ENCODE data around the gene MRPL16. TPM values are rescaled to one million over a fixed set of nuclear protein-coding genes. Genes with fewer than 3 reads are reported as not detected.

The MRPL16 gene
- total RNA-seq, 2 experiments from 2014 or later, result 76.4 to 78.7 TPM

- POLR2A ChIA-PET, result interaction anchor here (1.0 to 1.3 kb wide), 2 partner anchors 8 to 24 kb away, joined by 4 to 5 read pairs; partner anchors contain the start of gene MRPL16
- no peak overlapping the region for H3K4me3 Mint-ChIP-seq
- intact Hi-C loops (cut with micrococcal nuclease), result loop anchor here (1.0 to 10.0 kb wide), 3 partner anchors 48 to 257 kb away; no protein-coding TSS in a partner anchor
- CTCF ChIA-PET, result interaction anchor here (0.6 to 5.2 kb wide), 13 partner anchors 8 to 265 kb away, joined by 3 to 92 read pairs (median 5); partner anchors contain the start of genes MRPL16 and STX3
- no peaks in the 10 kb centered on the region for H3K9me3 Mint-ChIP-seq
- TF ChIP-seq, protein P1, sequence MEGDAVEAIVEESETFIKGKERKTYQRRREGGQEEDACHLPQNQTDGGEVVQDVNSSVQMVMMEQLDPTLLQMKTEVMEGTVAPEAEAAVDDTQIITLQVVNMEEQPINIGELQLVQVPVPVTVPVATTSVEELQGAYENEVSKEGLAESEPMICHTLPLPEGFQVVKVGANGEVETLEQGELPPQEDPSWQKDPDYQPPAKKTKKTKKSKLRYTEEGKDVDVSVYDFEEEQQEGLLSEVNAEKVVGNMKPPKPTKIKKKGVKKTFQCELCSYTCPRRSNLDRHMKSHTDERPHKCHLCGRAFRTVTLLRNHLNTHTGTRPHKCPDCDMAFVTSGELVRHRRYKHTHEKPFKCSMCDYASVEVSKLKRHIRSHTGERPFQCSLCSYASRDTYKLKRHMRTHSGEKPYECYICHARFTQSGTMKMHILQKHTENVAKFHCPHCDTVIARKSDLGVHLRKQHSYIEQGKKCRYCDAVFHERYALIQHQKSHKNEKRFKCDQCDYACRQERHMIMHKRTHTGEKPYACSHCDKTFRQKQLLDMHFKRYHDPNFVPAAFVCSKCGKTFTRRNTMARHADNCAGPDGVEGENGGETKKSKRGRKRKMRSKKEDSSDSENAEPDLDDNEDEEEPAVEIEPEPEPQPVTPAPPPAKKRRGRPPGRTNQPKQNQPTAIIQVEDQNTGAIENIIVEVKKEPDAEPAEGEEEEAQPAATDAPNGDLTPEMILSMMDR (IDR thresholded peaks at IDR 0.05), result no peak
- no peaks in the 10 kb centered on the region for H3K27me3 Mint-ChIP-seq
- ATAC-seq, result peak; percentile 34
- H3K36me3 Mint-ChIP-seq (ENCODE audit: low read depth), result peaks cover 14% of the 10 kb centered on the region
- no peak for DNase-seq
- H3K27ac Mint-ChIP-seq, result no peak overlapping the region
- H3K4me1 Mint-ChIP-seq (ENCODE audit: low read depth), result no peaks in the 10 kb centered on the region
Measured at GRCh38 chr11:59801981-59802638, 8.5 kb downstream of the MRPL16 start.

DNA sequence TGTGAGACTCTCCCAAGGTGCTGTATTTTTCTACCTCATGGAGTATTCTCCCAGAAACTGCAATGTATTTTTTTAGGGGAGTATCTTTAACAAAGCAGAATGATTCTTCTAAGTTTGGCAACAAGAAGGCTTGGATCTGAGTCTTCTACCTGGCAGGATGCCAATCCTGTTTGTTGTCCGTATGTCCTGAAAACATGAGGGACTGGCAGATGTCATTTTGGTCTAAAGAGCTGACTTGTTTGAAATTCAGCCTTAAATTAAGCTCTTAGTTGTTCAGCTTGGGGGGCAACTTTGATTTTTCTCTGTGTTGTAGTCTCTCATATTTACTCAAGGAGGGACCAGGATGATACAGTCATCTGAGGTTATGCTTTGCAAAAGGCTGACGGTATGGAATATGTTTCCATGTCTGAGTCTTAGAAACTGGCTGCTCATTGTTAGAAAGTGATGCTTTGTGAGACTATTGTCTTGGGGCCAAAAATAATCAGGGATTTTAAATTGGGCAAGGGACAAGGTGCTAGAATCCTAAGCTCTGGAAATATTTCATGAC lies 9.3 kb downstream of the MRPL16 start:
- ATAC-seq (no peak), DNase-seq (no peak)
- no peak overlapping the region for H3K4me3 Mint-ChIP-seq
- H3K27ac Mint-ChIP-seq, result no peak overlapping the region
- CTCF ChIA-PET, result interaction anchor here (0.6 to 5.2 kb wide), 12 partner anchors 9 to 264 kb away, joined by 3 to 92 read pairs (median 6); partner anchors contain the start of genes MRPL16 and STX3
- no peaks in the 10 kb centered on the region for H3K4me1 Mint-ChIP-seq (ENCODE audit: low read depth)
- intact Hi-C loops (cut with micrococcal nuclease), result loop anchor here (10.0 kb wide), 2 partner anchors 126 to 256 kb away; no protein-coding TSS in a partner anchor
- H3K36me3 Mint-ChIP-seq (ENCODE audit: low read depth), result peaks cover 6% of the 10 kb centered on the region
- H3K27me3 Mint-ChIP-seq, result no peaks in the 10 kb centered on the region
- no peaks in the 10 kb centered on the region for H3K9me3 Mint-ChIP-seq
- POLR2A ChIA-PET, result interaction anchor here (1.0 to 1.3 kb wide), 2 partner anchors 9 to 23 kb away, joined by 4 to 5 read pairs; partner anchors contain the start of gene MRPL16
- TF ChIP-seq, protein P1 (IDR thresholded peaks at IDR 0.05), result no peak

DNA sequence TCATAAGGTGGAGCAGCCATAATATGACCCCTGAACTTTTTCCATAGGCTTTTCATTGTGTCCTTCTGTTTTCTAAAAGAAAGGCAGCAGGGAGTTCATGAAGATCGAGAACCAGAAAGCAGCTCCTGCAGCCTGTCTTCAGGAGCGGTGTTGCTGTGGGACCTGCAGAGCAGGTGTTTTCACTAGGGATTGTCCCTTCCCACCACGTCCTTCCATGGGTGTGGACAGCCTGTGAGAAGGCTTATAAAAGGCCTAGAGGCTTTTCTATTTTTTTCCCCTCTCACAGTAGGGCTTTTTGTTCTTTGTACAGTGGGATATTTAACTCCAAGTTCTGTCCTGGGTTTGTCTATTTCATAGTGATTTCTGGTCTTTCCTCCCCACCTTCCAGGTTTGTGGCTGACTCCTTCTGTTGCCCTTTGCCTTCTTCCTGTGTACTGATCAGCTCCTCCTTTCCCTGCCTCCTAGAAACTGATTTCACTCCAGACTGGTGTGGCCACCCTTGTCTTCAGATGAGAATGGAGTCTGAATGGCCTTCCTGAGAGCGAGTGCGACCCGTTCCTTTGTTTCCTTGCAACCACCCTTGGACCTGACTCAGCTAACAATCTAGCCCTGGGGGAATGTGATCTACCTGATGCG lies 10.1 kb downstream of the MRPL16 start:
- DNase-seq, result no peak
- TF ChIP-seq, protein P1 (IDR thresholded peaks at IDR 0.05), result no peak
- intact Hi-C loops (cut with micrococcal nuclease), result loop anchor here (10.0 kb wide), 2 partner anchors 126 to 256 kb away; no protein-coding TSS in a partner anchor
- no peak overlapping the region for H3K4me3 Mint-ChIP-seq
- no peak for ATAC-seq
- H3K27me3 Mint-ChIP-seq, result no peaks in the 10 kb centered on the region
- ChIA-PET CTCF (interaction anchor here (0.9 to 5.2 kb wide), 5 partner anchors 10 to 263 kb away, joined by 3 to 92 read pairs (median 8); partner anchors contain the start of genes MRPL16 and STX3), POLR2A (interaction anchor here (0.6 kb wide), 1 partner anchor 17 kb away, joined by 3 read pairs; no protein-coding TSS in a partner anchor)
- no peak overlapping the region for H3K27ac Mint-ChIP-seq
- no peaks in the 10 kb centered on the region for H3K4me1 Mint-ChIP-seq (ENCODE audit: low read depth)
- no peaks in the 10 kb centered on the region for H3K9me3 Mint-ChIP-seq
- H3K36me3 Mint-ChIP-seq (ENCODE audit: low read depth), result peaks cover 6% of the 10 kb centered on the region

- H3K4me1 Mint-ChIP-seq (ENCODE audit: low read depth), result no peaks in the 10 kb centered on the region
- H3K9me3 Mint-ChIP-seq, result no peaks in the 10 kb centered on the region
- no peak overlapping the region for H3K4me3 Mint-ChIP-seq
- H3K27me3 Mint-ChIP-seq, result no peaks in the 10 kb centered on the region
- TF ChIP-seq, protein P1 (IDR thresholded peaks at IDR 0.05), result no peak
- H3K27ac Mint-ChIP-seq, result no peak overlapping the region
- ChIA-PET POLR2A (no interaction called here), CTCF (no interaction called here)
- no peak for ATAC-seq
- intact Hi-C loops (cut with micrococcal nuclease), result no loop called here
- DNase-seq, result no peak
- peaks cover 6% of the 10 kb centered on the region for H3K36me3 Mint-ChIP-seq (ENCODE audit: low read depth)
Measured at GRCh38 chr11:59794417-59794816, 16.2 kb downstream of the MRPL16 start.

Measured in activated CD8-positive, alpha-beta T cell treated with anti-CD3 and anti-CD28 coated beads for 36 hours (primary cell).